HCT116 (cell line): ENCODE data around the gene BCL2L11. TPM values are rescaled to one million over a fixed set of nuclear protein-coding genes. Genes with fewer than 3 reads are reported as not detected.

ENCODE experiments used
- ATAC-seq: fragments of 200-7000 bp; cut with Tn5 transposase; 2 replicates; pipeline ENCODE4 v1.9.1; 2020; ENCODE audit warnings: mild to moderate bottlenecking, moderate library complexity
- BruUV-seq: library from RNA; stranded (reverse); fragments of 400-500 nt; replicated peaks from 2 replicates; lab custom pipeline; 2021; lab: Mats Ljungman, UMichigan
- CTCF ChIA-PET: fragments of 300-600 bp; sonication (Branson Sonifier 250); formaldehyde crosslinking; loops from one replicate; lab custom pipeline; 2021; ENCODE audit warnings: antibody characterized with exemption; lab: Charles Lee
- POLR2A ChIA-PET: fragments of 300-600, 350-600 bp; sonication (Branson Sonifier 250); formaldehyde crosslinking; loops from one replicate; lab custom pipeline; 2021; ENCODE audit warnings: antibody characterized with exemption; lab: Charles Lee
- RAD21 ChIA-PET, 2 experiments: fragments of 300-600 bp; sonication (Branson Sonifier 250); formaldehyde crosslinking; loops; one replicate each; lab custom pipeline; 2023; ENCODE audit warnings: low total read pairs in 2 of 2; ENCODE audit not compliant: uncharacterized antibody in 2 of 2, unreplicated experiment in 2 of 2, low non-redundant PET in 1 of 2; lab: Charles Lee
- DNase-seq: peaks from one replicate; pipeline ENCODE4 v3.0.0-alpha.2; 2010; ENCODE audit warnings: low read depth, low spot score
- H2AFZ ChIP-seq: fragments of 200-600 bp; shearing (Covaris generic), sonication (generic); 2 replicates; pipeline ENCODE4 v1.6.1; 2017; ENCODE audit warnings: low read depth, mixed run types, mixed read lengths, antibody characterized with exemption, low read length; ENCODE audit not compliant: poor library complexity, severe bottlenecking
- H3K27ac ChIP-seq: 2 replicates; pipeline ENCODE4 v1.5.1; 2012; ENCODE audit warnings: low read depth, low read length
- H3K27me3 ChIP-seq: fragments of 200-600 bp; sonication (generic); 2 replicates; pipeline ENCODE4 v1.6.1; 2016; ENCODE audit warnings: mixed run types, low read length, mixed read lengths; ENCODE audit not compliant: insufficient read depth
- H3K36me3 ChIP-seq, 2 experiments: fragments of 200-500 bp in 1 of 2; fragments of 200-600 bp in 1 of 2; sonication (Bioruptor generic) in 1 of 2; sonication (generic) in 1 of 2; 2 replicates each; pipeline versions ENCODE4 v1.5.1 to v1.6.1; 2014 to 2016; ENCODE audit warnings: low read length in 2 of 2, inconsistent platforms in 1 of 2, mixed read lengths in 1 of 2, mixed run types in 1 of 2; ENCODE audit not compliant: insufficient read depth in 2 of 2, control insufficient read depth in 1 of 2
- H3K4me1 ChIP-seq, 2 experiments: fragments of 200-600 bp in 1 of 2; sonication (generic) in 1 of 2; 2 replicates each; pipeline versions ENCODE4 v1.5.1 to v1.6.1; 2012 to 2017; ENCODE audit warnings: low read length in 2 of 2, inconsistent platforms in 1 of 2, mild to moderate bottlenecking in 1 of 2, mixed read lengths in 1 of 2, mixed run types in 1 of 2, moderate library complexity in 1 of 2; ENCODE audit not compliant: insufficient read depth in 2 of 2, control insufficient read depth in 1 of 2
- H3K4me2 ChIP-seq: fragments of 200-600 bp; sonication (generic); 2 replicates; pipeline ENCODE4 v1.6.1; 2017; ENCODE audit warnings: mixed run types, low read length, mixed read lengths
- H3K4me3 ChIP-seq, 2 experiments: fragments of 200-600 bp in 1 of 2; sonication (generic) in 1 of 2; replicated peaks in 1 of 2; 2 replicates each; pipeline ENCODE4 v1.5.1; 2011 to 2016; ENCODE audit warnings: low read length in 2 of 2, control low read depth in 1 of 2, low read depth in 1 of 2, mild to moderate bottlenecking in 1 of 2, mixed read lengths in 1 of 2, mixed run types in 1 of 2
- H3K79me2 ChIP-seq: fragments of 200-600 bp; sonication (generic); 2 replicates; pipeline ENCODE4 v1.6.1; 2017; ENCODE audit warnings: mild to moderate bottlenecking, mixed run types, low read length, moderate library complexity, mixed read lengths; ENCODE audit not compliant: insufficient read depth
- H3K9ac ChIP-seq: fragments of 200-600 bp; sonication (generic); 2 replicates; pipeline ENCODE4 v1.6.1; 2016; ENCODE audit warnings: low read length, mixed read lengths
- H3K9me2 ChIP-seq: fragments of 200-600 bp; sonication (generic), shearing (Covaris generic); 2 replicates; pipeline ENCODE4 v1.6.1; 2017; ENCODE audit warnings: mixed run types, mild to moderate bottlenecking, moderate library complexity; ENCODE audit not compliant: insufficient read depth
- H3K9me3 ChIP-seq, 2 experiments: fragments of 200-500 bp in 1 of 2; fragments of 200-600 bp in 1 of 2; sonication (Bioruptor generic) in 1 of 2; sonication (generic) in 1 of 2; 2 replicates each; pipeline ENCODE4 v1.6.1; 2014 to 2017; ENCODE audit warnings: low read length in 2 of 2, mixed read lengths in 2 of 2, inconsistent platforms in 1 of 2, low read depth in 1 of 2, mild to moderate bottlenecking in 1 of 2, mixed run types in 1 of 2, moderate library complexity in 1 of 2; ENCODE audit not compliant: control insufficient read depth in 1 of 2, insufficient read depth in 1 of 2
- H4K20me1 ChIP-seq: fragments of 200-600 bp; sonication (generic), shearing (Covaris generic); 2 replicates; pipeline ENCODE4 v1.6.1; 2017; ENCODE audit warnings: mixed run types, mild to moderate bottlenecking, moderate library complexity; ENCODE audit not compliant: insufficient read depth
- CBX3 ChIP-seq: IDR thresholded peaks from 2 replicates; pipeline ENCODE4 v1.6.1; 2012; ENCODE audit warnings: low read depth
- EGR1 ChIP-seq: IDR thresholded peaks from 2 replicates; pipeline ENCODE4 v1.6.1; 2012; ENCODE audit warnings: low read depth
- EZH2 ChIP-seq: fragments of 200-600 bp; sonication (generic); IDR thresholded peaks from 2 replicates; pipeline ENCODE4 v1.6.1; 2017; ENCODE audit warnings: antibody characterized with exemption, mixed run types
- EZH2phosphoT487 ChIP-seq: fragments of 200-600 bp; IDR thresholded peaks from 2 replicates; pipeline ENCODE4 v1.6.1; 2018; ENCODE audit warnings: antibody characterized with exemption, borderline replicate concordance
- JUND ChIP-seq: IDR thresholded peaks from 2 replicates; pipeline ENCODE4 v1.6.1; 2012
- POLR2A ChIP-seq: IDR thresholded peaks from 2 replicates; pipeline ENCODE4 v1.7.0; 2011; ENCODE audit warnings: borderline replicate concordance; ENCODE audit not compliant: insufficient read depth, insufficient read length; ENCODE audit errors: extremely low read depth
- RAD21 ChIP-seq: IDR thresholded peaks from 2 replicates; pipeline ENCODE4 v1.6.1; 2012; ENCODE audit warnings: low read depth, mild to moderate bottlenecking
- REST ChIP-seq: IDR thresholded peaks from 2 replicates; pipeline ENCODE4 v1.6.1; 2012; ENCODE audit warnings: low read depth
- SIN3A ChIP-seq: IDR thresholded peaks from 2 replicates; pipeline ENCODE4 v1.6.1; 2012; ENCODE audit warnings: low read depth
- SP1 ChIP-seq: IDR thresholded peaks from 2 replicates; pipeline ENCODE4 v1.6.1; 2012; ENCODE audit warnings: low read depth
- SRF ChIP-seq: IDR thresholded peaks from 2 replicates; pipeline ENCODE4 v1.6.1; 2012; ENCODE audit warnings: low read depth
- YY1 ChIP-seq: IDR thresholded peaks from 2 replicates; pipeline ENCODE4 v1.6.1; 2011; ENCODE audit warnings: low read length, low read depth, moderate library complexity, mild to moderate bottlenecking; ENCODE audit not compliant: insufficient replicate concordance; ENCODE audit errors: extremely low read depth
- ZNF274 ChIP-seq: fragments of 200-500 bp; sonication (Bioruptor generic); IDR thresholded peaks from 2 replicates; pipeline ENCODE4 v1.6.1; 2014; ENCODE audit warnings: mild to moderate bottlenecking, low read depth, low read length, inconsistent platforms
- intact Hi-C: fragments of 100-400 bp; cut with micrococcal nuclease; formaldehyde crosslinking; loops from 2 replicates; pipeline ENCODE4 v1.10.0; 2022
- total RNA-seq: library from RNA; stranded (reverse); gene quantifications from one replicate; pipeline ENCODE4 v1.2.1, GENCODE V29; 2021; ENCODE audit not compliant: unreplicated experiment
- TF ChIP-seq, protein P1 (sequence below): IDR thresholded peaks from 2 replicates; pipeline ENCODE4 v1.6.1; 2012
- TF ChIP-seq, protein P2 (sequence below), 3 experiments: fragments of 200-600 bp in 1 of 3; sonication (generic) in 1 of 3; IDR thresholded peaks in 2 of 3; conservative IDR thresholded peaks in 1 of 3; 2 replicates each; pipeline ENCODE4 v1.5.1; 2012 to 2017; ENCODE audit warnings: low read depth in 2 of 3, low read length in 2 of 3, antibody characterized with exemption in 1 of 3, borderline replicate concordance in 1 of 3, control low read depth in 1 of 3, mild to moderate bottlenecking in 1 of 3, mixed read lengths in 1 of 3, mixed run types in 1 of 3, moderate library complexity in 1 of 3; ENCODE audit not compliant: insufficient read depth in 1 of 3
- TF ChIP-seq, protein P3 (sequence below): IDR thresholded peaks from 2 replicates; pipeline ENCODE4 v1.6.1; 2011; ENCODE audit warnings: mild to moderate bottlenecking, low read length, moderate library complexity; ENCODE audit not compliant: insufficient replicate concordance; ENCODE audit errors: extremely low read depth
- TF ChIP-seq, protein P4 (sequence below): IDR thresholded peaks from 2 replicates; pipeline ENCODE4 v1.6.1; 2012

BCL2L11 gene
- total RNA-seq, 1 experiment from 2014 or later = 17.8 TPM

DNA sequence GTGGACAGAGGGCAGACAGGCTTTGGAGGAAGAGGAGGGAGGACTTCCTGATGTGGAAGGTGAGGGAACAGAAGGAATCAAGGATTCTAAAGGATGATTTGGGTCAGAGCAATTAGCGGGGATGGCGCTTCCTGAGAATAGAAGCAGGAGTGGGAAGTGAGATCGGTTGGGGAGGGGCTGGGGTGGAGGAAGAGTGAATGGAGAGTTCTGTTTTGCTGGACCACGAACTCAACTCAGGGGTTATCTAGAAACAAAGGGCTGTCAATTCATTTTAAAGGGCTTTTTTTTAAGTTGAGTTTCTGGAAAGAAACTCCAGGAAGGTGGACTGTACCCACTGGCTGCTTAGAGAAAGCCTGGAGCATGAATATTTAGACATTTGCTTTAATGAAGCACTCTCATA, 54.9 kb downstream of the BCL2L11 start:
- H3K4me3 ChIP-seq = no peak overlapping the region
- no peaks in the 10 kb centered on the region for H3K27me3 ChIP-seq
- no peak overlapping the region for H3K9ac ChIP-seq
- H3K4me2 ChIP-seq = no peak overlapping the region
- ChIA-PET CTCF (no interaction called here), RAD21 (no interaction called here)
- intact Hi-C loops = loop anchor here (1.0 kb wide), 1 partner anchor 28 kb away; no protein-coding TSS in a partner anchor
- H3K4me1 ChIP-seq = peaks cover 17 to 28% of the 10 kb centered on the region in 2 experiments; a peak in 3 of 4 replicates
- no peak for ATAC-seq
- TF ChIP-seq, protein P1, sequence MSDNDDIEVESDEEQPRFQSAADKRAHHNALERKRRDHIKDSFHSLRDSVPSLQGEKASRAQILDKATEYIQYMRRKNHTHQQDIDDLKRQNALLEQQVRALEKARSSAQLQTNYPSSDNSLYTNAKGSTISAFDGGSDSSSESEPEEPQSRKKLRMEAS = no peak
- TF ChIP-seq SP1 = no peak
- TF ChIP-seq CBX3 = no peak
- TF ChIP-seq POLR2A = no peak
- TF ChIP-seq SRF = no peak
- TF ChIP-seq, protein P2, sequence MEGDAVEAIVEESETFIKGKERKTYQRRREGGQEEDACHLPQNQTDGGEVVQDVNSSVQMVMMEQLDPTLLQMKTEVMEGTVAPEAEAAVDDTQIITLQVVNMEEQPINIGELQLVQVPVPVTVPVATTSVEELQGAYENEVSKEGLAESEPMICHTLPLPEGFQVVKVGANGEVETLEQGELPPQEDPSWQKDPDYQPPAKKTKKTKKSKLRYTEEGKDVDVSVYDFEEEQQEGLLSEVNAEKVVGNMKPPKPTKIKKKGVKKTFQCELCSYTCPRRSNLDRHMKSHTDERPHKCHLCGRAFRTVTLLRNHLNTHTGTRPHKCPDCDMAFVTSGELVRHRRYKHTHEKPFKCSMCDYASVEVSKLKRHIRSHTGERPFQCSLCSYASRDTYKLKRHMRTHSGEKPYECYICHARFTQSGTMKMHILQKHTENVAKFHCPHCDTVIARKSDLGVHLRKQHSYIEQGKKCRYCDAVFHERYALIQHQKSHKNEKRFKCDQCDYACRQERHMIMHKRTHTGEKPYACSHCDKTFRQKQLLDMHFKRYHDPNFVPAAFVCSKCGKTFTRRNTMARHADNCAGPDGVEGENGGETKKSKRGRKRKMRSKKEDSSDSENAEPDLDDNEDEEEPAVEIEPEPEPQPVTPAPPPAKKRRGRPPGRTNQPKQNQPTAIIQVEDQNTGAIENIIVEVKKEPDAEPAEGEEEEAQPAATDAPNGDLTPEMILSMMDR (IDR thresholded peaks at IDR 0.05 in 2 of 3, conservative IDR thresholded peaks at IDR 0.05 in 1 of 3; ENCODE audit: borderline replicate concordance in 1 of 3, insufficient read depth in 1 of 3, low read depth in 2 of 3, low read length in 2 of 3) = no peak
- no peak for TF ChIP-seq EZH2phosphoT487
- TF ChIP-seq, protein P3, sequence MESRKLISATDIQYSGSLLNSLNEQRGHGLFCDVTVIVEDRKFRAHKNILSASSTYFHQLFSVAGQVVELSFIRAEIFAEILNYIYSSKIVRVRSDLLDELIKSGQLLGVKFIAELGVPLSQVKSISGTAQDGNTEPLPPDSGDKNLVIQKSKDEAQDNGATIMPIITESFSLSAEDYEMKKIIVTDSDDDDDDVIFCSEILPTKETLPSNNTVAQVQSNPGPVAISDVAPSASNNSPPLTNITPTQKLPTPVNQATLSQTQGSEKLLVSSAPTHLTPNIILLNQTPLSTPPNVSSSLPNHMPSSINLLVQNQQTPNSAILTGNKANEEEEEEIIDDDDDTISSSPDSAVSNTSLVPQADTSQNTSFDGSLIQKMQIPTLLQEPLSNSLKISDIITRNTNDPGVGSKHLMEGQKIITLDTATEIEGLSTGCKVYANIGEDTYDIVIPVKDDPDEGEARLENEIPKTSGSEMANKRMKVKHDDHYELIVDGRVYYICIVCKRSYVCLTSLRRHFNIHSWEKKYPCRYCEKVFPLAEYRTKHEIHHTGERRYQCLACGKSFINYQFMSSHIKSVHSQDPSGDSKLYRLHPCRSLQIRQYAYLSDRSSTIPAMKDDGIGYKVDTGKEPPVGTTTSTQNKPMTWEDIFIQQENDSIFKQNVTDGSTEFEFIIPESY = no peak
- no peak for TF ChIP-seq RAD21
- TF ChIP-seq ZNF274 = no peak
- TF ChIP-seq, protein P4, sequence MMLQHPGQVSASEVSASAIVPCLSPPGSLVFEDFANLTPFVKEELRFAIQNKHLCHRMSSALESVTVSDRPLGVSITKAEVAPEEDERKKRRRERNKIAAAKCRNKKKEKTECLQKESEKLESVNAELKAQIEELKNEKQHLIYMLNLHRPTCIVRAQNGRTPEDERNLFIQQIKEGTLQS = no peak
- TF ChIP-seq YY1 = no peak
- TF ChIP-seq SIN3A = no peak
- TF ChIP-seq EGR1 = no peak
- no peak for TF ChIP-seq JUND
- TF ChIP-seq REST = no peak
- no peak for TF ChIP-seq EZH2
- TF ChIP-seq, all 23 proteins: peak for 0
- H3K79me2 ChIP-seq = no peaks in the 10 kb centered on the region
- no peaks in the 10 kb centered on the region for H3K9me3 ChIP-seq
- H3K27ac ChIP-seq = no peak overlapping the region
- BruUV-seq = no TSS peak
- no peak overlapping the region for H2AFZ ChIP-seq
- H3K9me2 ChIP-seq = no peaks in the 10 kb centered on the region
- no peaks in the 10 kb centered on the region for H4K20me1 ChIP-seq
- no peaks in the 10 kb centered on the region for H3K36me3 ChIP-seq
- POLR2A ChIA-PET = no interaction called here
- DNase-seq = no peak
